HepG2 (cell line): ENCODE measurements around the gene RAC3. TPM values are rescaled to one million over a fixed set of nuclear protein-coding genes. Genes with fewer than 3 reads are reported as not detected.

ENCODE experiments used
- CEBPB ChIP-seq: IDR thresholded peaks from 2 replicates; pipeline ENCODE4 v1.6.1; 2011; ENCODE audit warnings: low read depth, low read length, improper control_type of control experiment, borderline replicate concordance
- ERF ChIP-seq: IDR thresholded peaks from 2 replicates; pipeline ENCODE4 v1.6.1; 2018; ENCODE audit warnings: missing biosample characterization, missing genetic modification reagents
- FOXK1 ChIP-seq: sonication (generic); formaldehyde crosslinking; IDR thresholded peaks from 2 replicates; pipeline ENCODE4 v1.4.0; 2020; ENCODE audit warnings: low read depth, missing genetic modification reagents, borderline replicate concordance
- HNF4G ChIP-seq, 2 experiments: sonication (generic) in 1 of 2; formaldehyde crosslinking in 1 of 2; IDR thresholded peaks; 2 replicates each; pipeline versions ENCODE4 v1.4.0 to v1.6.1; 2011 to 2020; ENCODE audit warnings: borderline replicate concordance in 2 of 2, low read depth in 2 of 2, mild to moderate bottlenecking in 2 of 2, low read length in 1 of 2, missing genetic modification reagents in 1 of 2, moderate library complexity in 1 of 2
- LCORL ChIP-seq, 2 experiments: fragments of 450-650 bp in 1 of 2; sonication (generic) in 1 of 2; formaldehyde crosslinking in 1 of 2; IDR thresholded peaks; 2 replicates each; pipeline versions ENCODE4 v1.5.0 to v1.6.1; 2017 to 2020; ENCODE audit warnings: antibody characterized with exemption in 1 of 2, missing genetic modification reagents in 1 of 2
- MIER3 ChIP-seq: IDR thresholded peaks from 2 replicates; pipeline ENCODE4 v1.6.1; 2016; ENCODE audit warnings: missing compliant biosample characterization, borderline replicate concordance
- NFYC ChIP-seq: IDR thresholded peaks from 2 replicates; pipeline ENCODE4 v1.6.1; 2016; ENCODE audit warnings: missing genetic modification reagents, missing compliant biosample characterization
- PHB2 ChIP-seq: fragments of 450-650 bp; IDR thresholded peaks from 2 replicates; pipeline ENCODE4 v1.6.1; 2018; ENCODE audit not compliant: partially characterized antibody
- PHF20 ChIP-seq: sonication (generic); formaldehyde crosslinking; IDR thresholded peaks from 2 replicates; pipeline ENCODE4 v1.5.0; 2020; ENCODE audit warnings: mild to moderate bottlenecking, missing genetic modification reagents
- TGIF2 ChIP-seq: IDR thresholded peaks from 2 replicates; pipeline ENCODE4 v1.6.1; 2016; ENCODE audit warnings: control low read depth, missing compliant biosample characterization
- ZNF138 ChIP-seq: sonication (generic); formaldehyde crosslinking; IDR thresholded peaks from 2 replicates; pipeline ENCODE4 v1.5.0; 2020; ENCODE audit warnings: mild to moderate bottlenecking, low read depth, missing genetic modification reagents
- ZNF30 ChIP-seq: sonication (generic); formaldehyde crosslinking; IDR thresholded peaks from 2 replicates; pipeline ENCODE4 v1.5.0; 2020; ENCODE audit warnings: mild to moderate bottlenecking, missing genetic modification reagents
- ZNF317 ChIP-seq: sonication (generic); formaldehyde crosslinking; IDR thresholded peaks from 2 replicates; pipeline ENCODE4 v1.5.0; 2020; ENCODE audit warnings: mild to moderate bottlenecking, missing genetic modification reagents
- ZNF644 ChIP-seq: IDR thresholded peaks from 2 replicates; pipeline ENCODE4 v1.6.1; 2016; ENCODE audit warnings: low read depth
- polyA plus RNA-seq, 8 experiments: library from polyadenylated mRNA; depleted of rRNA in 3 of 8; stranded (reverse) in 7 of 8; unstranded in 1 of 8; fragments of >200 nt; fragmentation: Illumina TruSeq in 4 of 8; extraction: Trizol in 4 of 8; gene quantifications; 2 replicates each; pipeline versions ENCODE4 v1.2.1 to v1.2.3, GENCODE V29; 2011 to 2016; ENCODE audit warnings: low read depth in 4 of 8, missing spikeins in 1 of 8, mixed read lengths in 1 of 8; ENCODE audit not compliant: insufficient read depth in 1 of 8
- total RNA-seq, 5 experiments: library from RNA; depleted of rRNA; stranded (reverse); fragments of >200 nt; fragmentation: Illumina TruSeq; extraction: Trizol; gene quantifications; 2 replicates each; pipeline ENCODE4 v1.2.3, GENCODE V29; 2016; ENCODE audit warnings: low read depth in 1 of 5
- TF ChIP-seq, protein P1 (sequence below), 2 experiments: fragments of 450-650 bp in 1 of 2; sonication (generic) in 1 of 2; formaldehyde crosslinking in 1 of 2; IDR thresholded peaks; 2 replicates each; pipeline versions ENCODE4 v1.6.1 to v1.8.0; 2016 to 2022; ENCODE audit warnings: antibody characterized with exemption in 1 of 2, mild to moderate bottlenecking in 1 of 2, missing genetic modification reagents in 1 of 2
- TF ChIP-seq, protein P2 (sequence below): sonication (generic); formaldehyde crosslinking; IDR thresholded peaks from 2 replicates; pipeline ENCODE4 v1.4.0; 2020; ENCODE audit warnings: missing genetic modification reagents

The RAC3 gene
- total and polyA plus RNA-seq, 2 of the 13 experiments (the other 11 are each of a cell fraction or from before 2014, with no cell fraction given): 10.5 to 21.3 TPM

GRCh38 chr17:81998691-81999438 lies 32.6 kb upstream of the RAC3 start (continued):
- TF ChIP-seq, protein P1, sequence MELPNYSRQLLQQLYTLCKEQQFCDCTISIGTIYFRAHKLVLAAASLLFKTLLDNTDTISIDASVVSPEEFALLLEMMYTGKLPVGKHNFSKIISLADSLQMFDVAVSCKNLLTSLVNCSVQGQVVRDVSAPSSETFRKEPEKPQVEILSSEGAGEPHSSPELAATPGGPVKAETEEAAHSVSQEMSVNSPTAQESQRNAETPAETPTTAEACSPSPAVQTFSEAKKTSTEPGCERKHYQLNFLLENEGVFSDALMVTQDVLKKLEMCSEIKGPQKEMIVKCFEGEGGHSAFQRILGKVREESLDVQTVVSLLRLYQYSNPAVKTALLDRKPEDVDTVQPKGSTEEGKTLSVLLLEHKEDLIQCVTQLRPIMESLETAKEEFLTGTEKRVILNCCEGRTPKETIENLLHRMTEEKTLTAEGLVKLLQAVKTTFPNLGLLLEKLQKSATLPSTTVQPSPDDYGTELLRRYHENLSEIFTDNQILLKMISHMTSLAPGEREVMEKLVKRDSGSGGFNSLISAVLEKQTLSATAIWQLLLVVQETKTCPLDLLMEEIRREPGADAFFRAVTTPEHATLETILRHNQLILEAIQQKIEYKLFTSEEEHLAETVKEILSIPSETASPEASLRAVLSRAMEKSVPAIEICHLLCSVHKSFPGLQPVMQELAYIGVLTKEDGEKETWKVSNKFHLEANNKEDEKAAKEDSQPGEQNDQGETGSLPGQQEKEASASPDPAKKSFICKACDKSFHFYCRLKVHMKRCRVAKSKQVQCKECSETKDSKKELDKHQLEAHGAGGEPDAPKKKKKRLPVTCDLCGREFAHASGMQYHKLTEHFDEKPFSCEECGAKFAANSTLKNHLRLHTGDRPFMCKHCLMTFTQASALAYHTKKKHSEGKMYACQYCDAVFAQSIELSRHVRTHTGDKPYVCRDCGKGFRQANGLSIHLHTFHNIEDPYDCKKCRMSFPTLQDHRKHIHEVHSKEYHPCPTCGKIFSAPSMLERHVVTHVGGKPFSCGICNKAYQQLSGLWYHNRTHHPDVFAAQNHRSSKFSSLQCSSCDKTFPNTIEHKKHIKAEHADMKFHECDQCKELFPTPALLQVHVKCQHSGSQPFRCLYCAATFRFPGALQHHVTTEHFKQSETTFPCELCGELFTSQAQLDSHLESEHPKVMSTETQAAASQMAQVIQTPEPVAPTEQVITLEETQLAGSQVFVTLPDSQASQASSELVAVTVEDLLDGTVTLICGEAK (IDR thresholded peaks at IDR 0.05): no peak
- TF ChIP-seq, protein P1 (CRISPR knock-in tag; IDR thresholded peaks at IDR 0.05): no peak
- TF ChIP-seq ZNF317 (CRISPR knock-in tag): no peak
- TF ChIP-seq LCORL (IDR thresholded peaks at IDR 0.05): no peak
- no peak for TF ChIP-seq LCORL (CRISPR knock-in tag; IDR thresholded peaks at IDR 0.05)
- no peak for TF ChIP-seq PHF20 (CRISPR knock-in tag)
- no peak for TF ChIP-seq TGIF2 (CRISPR knock-in tag)
- no peak for TF ChIP-seq ZNF30 (CRISPR knock-in tag)
- TF ChIP-seq NFYC (CRISPR knock-in tag): no peak
- TF ChIP-seq HNF4G (IDR thresholded peaks at IDR 0.05; ENCODE audit: borderline replicate concordance, low read depth, low read length): no peak
- no peak; the same call in 1 of the 2 replicates for TF ChIP-seq HNF4G (CRISPR knock-in tag; IDR thresholded peaks at IDR 0.05; ENCODE audit: borderline replicate concordance, low read depth)
- no peak for TF ChIP-seq ZNF644 (CRISPR knock-in tag)
- no peak for TF ChIP-seq PHB2
- TF ChIP-seq FOXK1 (CRISPR knock-in tag): peak; percentile 16
- no peak for TF ChIP-seq MIER3
- TF ChIP-seq CEBPB: no peak
- TF ChIP-seq ZNF138 (CRISPR knock-in tag): peak; percentile 34; the same call in 1 of the 2 replicates
- TF ChIP-seq ERF (CRISPR knock-in tag): no peak
- TF ChIP-seq, protein P2, sequence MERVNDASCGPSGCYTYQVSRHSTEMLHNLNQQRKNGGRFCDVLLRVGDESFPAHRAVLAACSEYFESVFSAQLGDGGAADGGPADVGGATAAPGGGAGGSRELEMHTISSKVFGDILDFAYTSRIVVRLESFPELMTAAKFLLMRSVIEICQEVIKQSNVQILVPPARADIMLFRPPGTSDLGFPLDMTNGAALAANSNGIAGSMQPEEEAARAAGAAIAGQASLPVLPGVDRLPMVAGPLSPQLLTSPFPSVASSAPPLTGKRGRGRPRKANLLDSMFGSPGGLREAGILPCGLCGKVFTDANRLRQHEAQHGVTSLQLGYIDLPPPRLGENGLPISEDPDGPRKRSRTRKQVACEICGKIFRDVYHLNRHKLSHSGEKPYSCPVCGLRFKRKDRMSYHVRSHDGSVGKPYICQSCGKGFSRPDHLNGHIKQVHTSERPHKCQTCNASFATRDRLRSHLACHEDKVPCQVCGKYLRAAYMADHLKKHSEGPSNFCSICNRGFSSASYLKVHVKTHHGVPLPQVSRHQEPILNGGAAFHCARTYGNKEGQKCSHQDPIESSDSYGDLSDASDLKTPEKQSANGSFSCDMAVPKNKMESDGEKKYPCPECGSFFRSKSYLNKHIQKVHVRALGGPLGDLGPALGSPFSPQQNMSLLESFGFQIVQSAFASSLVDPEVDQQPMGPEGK (CRISPR knock-in tag): 0 out of 2 replicates have a peak, but pooled peaks have one; percentile 10
